Epithelial cell of prostate (primary cell): ENCODE measurements around the gene OR8J1.
"Not testable (repeated sequence)": the region's sequence is repeated elsewhere in the genome, so short reads cannot be mapped to it uniquely, and the experiment has no call there.

Experiments used
- DNase-seq: peaks from one replicate; pipeline ENCODE4 v3.0.0-alpha.2; 2011; ENCODE audit warnings: low read depth, low spot score
- H3K27ac ChIP-seq: fragments of 450-650 bp; 2 replicates; pipeline ENCODE4 v1.5.1; 2017; ENCODE audit warnings: mild to moderate bottlenecking

Gene OR8J1

GRCh38 chr11:56353991-56354390, at the start of gene OR8J1:
TSS of gene OR8J1 (plus strand) at chr11:56354291. CDS start at chr11:56360247, 5,956 bp downstream.
- no peak within 1 kb of the TSS for H3K27ac ChIP-seq
- no peak for DNase-seq

- DNase-seq = no peak
- H3K27ac ChIP-seq = no peak overlapping the region
These were observed 46.3 kb upstream of the OR8J1 start for GRCh38 chr11:56307836-56308235.

- no peak for DNase-seq
- no peak within 1 kb of the TSS for H3K27ac ChIP-seq
These were observed 39.2 kb upstream of the OR8J1 start, which contains the start of gene OR8K3 for GRCh38 chr11:56314844-56315243. TSS of gene OR8K3 (plus strand) at chr11:56315144. CDS start at chr11:56318307, 3,163 bp downstream.

GRCh38 chr11:56331861-56332491, 22.1 kb upstream of the OR8J1 start:
- no peak overlapping the region for H3K27ac ChIP-seq
- no peak for DNase-seq

- DNase-seq = no peak
- no peak overlapping the region for H3K27ac ChIP-seq
These were observed 20.9 kb upstream of the OR8J1 start for GRCh38 chr11:56333156-56333555.

GRCh38 chr11:56340289-56340688, 13.8 kb upstream of the OR8J1 start:
- no peak overlapping the region for H3K27ac ChIP-seq
- DNase-seq = no peak

GRCh38 chr11:56345739-56346138, 8.4 kb upstream of the OR8J1 start, which contains the start of gene OR8K1:
TSS of gene OR8K1 (plus strand) at chr11:56346039. CDS start at chr11:56346039, 0 bp downstream.
- no peak for DNase-seq
- no peak within 1 kb of the TSS for H3K27ac ChIP-seq

GRCh38 chr11:56375324-56375723, 21.2 kb downstream of the OR8J1 start, which contains the start of gene OR8U1:
TSS of gene OR8U1 (plus strand) at chr11:56375624. CDS start at chr11:56375624, 0 bp downstream.
- DNase-seq = no peak
- H3K27ac ChIP-seq = no peak within 1 kb of the TSS

- no peak overlapping the region for H3K27ac ChIP-seq
These were observed 26.0 kb downstream of the OR8J1 start for GRCh38 chr11:56380120-56380519.

GRCh38 chr11:56394381-56394780, 40.3 kb downstream of the OR8J1 start:
- H3K27ac ChIP-seq = no peak overlapping the region
- DNase-seq = no peak

More at GRCh38 chr11:56380120-56380519, 26.0 kb downstream of the OR8J1 start:
- no peak for DNase-seq

GRCh38 chr11:56396047-56396446, 42.0 kb downstream of the OR8J1 start:
- H3K27ac ChIP-seq = no peak overlapping the region
- no peak for DNase-seq

GRCh38 chr11:56401858-56402461, 47.9 kb downstream of the OR8J1 start:
- not testable (repeated sequence) for DNase-seq

GRCh38 chr11:56404393-56404792, 50.3 kb downstream of the OR8J1 start:
- no peak overlapping the region for H3K27ac ChIP-seq
- no peak for DNase-seq

More at GRCh38 chr11:56401858-56402461, 47.9 kb downstream of the OR8J1 start:
- H3K27ac ChIP-seq = not testable (repeated sequence)

GRCh38 chr11:56410801-56411200, 56.7 kb downstream of the OR8J1 start:
- no peak overlapping the region for H3K27ac ChIP-seq
- no peak for DNase-seq
